T-helper 17 cell (primary cell): ENCODE data around the gene TTC34. TPM values are rescaled to one million over a fixed set of nuclear protein-coding genes. Genes with fewer than 3 reads are reported as not detected.

Experiments
- ATAC-seq: fragments of 150-1000 bp; cut with Tn5 transposase; 2 replicates; pipeline ENCODE4 v1.10.0; 2021; ENCODE audit warnings: mild to moderate bottlenecking, moderate library complexity
- DNase-seq, 3 donors: peaks; one replicate each; pipeline versions ENCODE4 v3.0.0 to v3.0.0-alpha.2; 2020 to 2021
- H3K9me3 ChIP-seq: one replicate; pipeline ENCODE4 v1.7.0; 2013; ENCODE audit warnings: low read length, mild to moderate bottlenecking; ENCODE audit not compliant: control insufficient read depth, poor library complexity, severe bottlenecking
- H3K27ac Mint-ChIP-seq: one replicate; pipeline ENCODE4 v1.8.0; 2022; ENCODE audit warnings: mild to moderate bottlenecking, moderate library complexity, mixed read lengths
- H3K27me3 Mint-ChIP-seq: one replicate; pipeline ENCODE4 v1.8.0; 2022; ENCODE audit warnings: mixed read lengths
- H3K36me3 Mint-ChIP-seq: one replicate; pipeline ENCODE4 v1.8.0; 2022; ENCODE audit warnings: low read depth, mixed read lengths
- H3K4me1 Mint-ChIP-seq: one replicate; pipeline ENCODE4 v1.8.0; 2022; ENCODE audit warnings: mild to moderate bottlenecking, mixed read lengths
- H3K4me3 Mint-ChIP-seq: one replicate; pipeline ENCODE4 v1.8.0; 2022; ENCODE audit warnings: mild to moderate bottlenecking, moderate library complexity, mixed read lengths
- total RNA-seq, 4 donors: library from RNA in 2 of 4; stranded (reverse) in 2 of 4; gene quantifications; one replicate each; pipeline ENCODE4 v1.2.3 and lab custom pipeline; 2022 to 2026

Gene TTC34
- total RNA-seq, 2 donors from 2014 or later, result 0.94 to 1.1 TPM

- Mint-ChIP-seq H3K4me3 (no peak overlapping the region), H3K27ac (no peak overlapping the region), H3K36me3 (no peaks in the 10 kb centered on the region), H3K4me1 (peaks cover 6% of the 10 kb centered on the region), H3K27me3 (peaks cover 9% of the 10 kb centered on the region)
- DNase-seq, result no peak
- H3K9me3 ChIP-seq, result no peaks in the 10 kb centered on the region
- ATAC-seq, result no peak
Observed at GRCh38 chr1:2834146-2834475, 32.6 kb upstream of the TTC34 start.

- DNase-seq, result no peak
- Mint-ChIP-seq H3K27ac (no peak overlapping the region), H3K36me3 (no peaks in the 10 kb centered on the region), H3K4me1 (peaks cover 6% of the 10 kb centered on the region), H3K27me3 (peaks cover 9% of the 10 kb centered on the region), H3K4me3 (no peak overlapping the region)
- ATAC-seq, result no peak
- H3K9me3 ChIP-seq, result no peaks in the 10 kb centered on the region
Observed at GRCh38 chr1:2833454-2834145, 32.1 kb upstream of the TTC34 start.

- H3K9me3 ChIP-seq, result no peaks in the 10 kb centered on the region
- ATAC-seq, result no peak
- no peaks in the 10 kb centered on the region for H3K36me3 Mint-ChIP-seq
- peaks cover 6% of the 10 kb centered on the region for H3K4me1 Mint-ChIP-seq
- no peak overlapping the region for H3K27ac Mint-ChIP-seq
- H3K27me3 Mint-ChIP-seq, result peaks cover 9% of the 10 kb centered on the region
- no peak for DNase-seq
- H3K4me3 Mint-ChIP-seq, result no peak overlapping the region
Observed at GRCh38 chr1:2832506-2833453, 31.3 kb upstream of the TTC34 start.

DNA sequence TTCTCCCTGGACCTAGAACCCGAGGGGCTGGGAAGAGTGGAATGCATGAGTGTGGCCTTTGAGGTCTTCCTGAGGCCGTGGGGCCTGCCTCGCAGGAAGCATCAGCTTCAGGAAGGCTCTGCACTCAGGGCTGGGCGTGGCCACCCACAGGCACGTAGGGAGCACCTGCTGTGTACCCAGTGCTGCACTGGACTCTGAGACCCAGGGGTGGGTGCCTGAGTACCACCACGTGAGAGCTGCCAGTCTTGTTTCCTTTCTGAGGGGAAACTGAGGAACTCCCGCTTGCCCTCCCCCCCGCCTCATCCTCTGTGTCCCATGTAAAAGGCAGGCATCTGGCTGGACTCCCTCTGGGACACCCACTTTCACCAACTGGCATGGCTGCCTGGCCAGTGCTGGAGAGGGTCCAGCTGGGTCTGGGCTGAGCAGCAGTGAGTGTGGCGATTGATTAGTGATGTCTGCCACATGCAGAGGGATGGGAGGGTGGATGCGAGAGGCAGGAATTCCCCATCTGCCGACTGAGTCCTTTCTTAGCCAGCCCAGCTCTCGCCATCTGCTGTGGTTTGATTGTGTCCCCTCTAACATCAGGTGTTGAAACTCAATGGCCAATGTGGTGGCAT, 30.2 kb upstream of the TTC34 start:
- ATAC-seq (no peak), DNase-seq (no peak)
- H3K9me3 ChIP-seq, result no peaks in the 10 kb centered on the region
- H3K27me3 Mint-ChIP-seq, result peaks cover 9% of the 10 kb centered on the region
- H3K4me1 Mint-ChIP-seq, result peaks cover 6% of the 10 kb centered on the region
- no peak overlapping the region for H3K4me3 Mint-ChIP-seq
- H3K36me3 Mint-ChIP-seq, result no peaks in the 10 kb centered on the region
- H3K27ac Mint-ChIP-seq, result no peak overlapping the region

DNA sequence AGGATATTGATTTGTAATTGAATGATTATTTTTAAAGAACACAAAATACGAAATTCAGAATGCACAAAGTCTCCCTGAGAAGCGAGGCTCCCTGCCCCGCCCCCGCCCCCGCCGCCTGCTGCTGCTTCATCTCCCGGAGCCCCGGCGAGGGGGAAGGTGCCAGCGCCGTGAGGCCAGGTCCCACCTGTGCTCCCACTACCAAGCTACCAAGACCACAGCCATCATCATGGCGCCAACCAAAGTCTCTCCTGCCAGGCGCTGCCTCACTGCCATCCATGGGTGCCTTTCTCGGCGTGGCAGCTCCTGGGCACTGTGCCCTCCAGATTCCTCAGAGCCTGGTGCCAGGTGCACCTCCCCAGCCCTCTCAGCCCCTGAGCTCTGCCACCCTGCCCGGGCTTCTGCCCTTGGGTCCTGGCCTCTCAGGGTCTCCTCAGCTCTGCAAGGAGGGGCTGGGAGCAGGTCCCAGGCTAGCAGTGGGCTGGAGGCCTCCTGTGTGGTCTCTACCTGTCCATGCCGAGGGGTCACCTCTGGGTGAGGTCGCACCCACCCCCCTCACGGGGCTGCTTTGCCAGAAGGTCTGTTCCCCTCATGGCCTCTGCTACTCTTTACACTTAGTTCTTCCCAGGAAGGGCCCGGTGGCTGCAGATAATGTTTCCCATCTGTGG, 29.4 kb upstream of the TTC34 start:
- Mint-ChIP-seq H3K36me3 (no peaks in the 10 kb centered on the region), H3K27me3 (peaks cover 9% of the 10 kb centered on the region), H3K4me3 (no peak overlapping the region), H3K27ac (no peak overlapping the region), H3K4me1 (peaks cover 6% of the 10 kb centered on the region)
- DNase-seq (no peak), ATAC-seq (no peak)
- H3K9me3 ChIP-seq, result no peaks in the 10 kb centered on the region

- Mint-ChIP-seq H3K36me3 (no peaks in the 10 kb centered on the region), H3K27ac (no peak overlapping the region), H3K4me1 (peaks cover 6% of the 10 kb centered on the region), H3K27me3 (peaks cover 11% of the 10 kb centered on the region), H3K4me3 (no peak overlapping the region)
- no peaks in the 10 kb centered on the region for H3K9me3 ChIP-seq
- ATAC-seq (no peak), DNase-seq (no peak)
Observed at GRCh38 chr1:2829846-2830615, 28.5 kb upstream of the TTC34 start.

- peaks cover 23% of the 10 kb centered on the region for H3K27me3 Mint-ChIP-seq
- ATAC-seq (no peak), DNase-seq (no peak)
- no peak overlapping the region for H3K4me3 Mint-ChIP-seq
- peaks cover 5% of the 10 kb centered on the region for H3K4me1 Mint-ChIP-seq
- H3K9me3 ChIP-seq, result no peaks in the 10 kb centered on the region
- no peak overlapping the region for H3K27ac Mint-ChIP-seq
- H3K36me3 Mint-ChIP-seq, result peaks cover 3% of the 10 kb centered on the region
Observed at GRCh38 chr1:2828586-2829250, 27.2 kb upstream of the TTC34 start.

DNA sequence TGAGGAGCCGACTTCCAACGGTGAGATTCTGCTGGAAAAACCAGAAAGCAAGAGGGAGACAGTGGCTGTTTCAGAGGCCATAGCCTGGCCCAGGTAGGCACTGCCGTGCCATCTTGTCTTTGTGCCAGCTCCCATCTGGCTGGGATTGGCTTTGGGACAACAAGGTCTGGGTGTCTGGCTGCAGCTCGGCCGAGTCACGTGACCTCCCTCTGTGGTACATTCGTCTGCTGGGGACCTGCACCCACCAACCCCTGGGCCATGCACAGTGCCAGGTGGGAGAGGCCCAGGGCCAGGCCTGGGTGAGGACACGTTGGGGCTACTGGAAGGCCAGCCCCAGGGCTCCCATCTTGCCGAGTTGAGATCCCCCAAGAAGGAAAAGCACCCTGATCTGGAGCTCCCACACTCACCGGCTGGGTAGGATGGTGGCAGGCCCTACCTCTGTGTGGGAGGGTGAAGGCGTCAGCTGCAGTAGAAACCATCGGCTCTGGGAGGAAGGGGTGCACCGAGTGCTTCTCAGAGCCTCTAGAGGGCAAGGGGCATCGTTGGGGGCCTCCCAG, 25.3 kb upstream of the TTC34 start:
- no peaks in the 10 kb centered on the region for H3K9me3 ChIP-seq
- Mint-ChIP-seq H3K27me3 (peaks cover 23% of the 10 kb centered on the region), H3K4me3 (no peak overlapping the region), H3K27ac (no peak overlapping the region), H3K4me1 (peaks cover 4% of the 10 kb centered on the region), H3K36me3 (peaks cover 3% of the 10 kb centered on the region)
- no peak for DNase-seq
- no peak for ATAC-seq

DNA sequence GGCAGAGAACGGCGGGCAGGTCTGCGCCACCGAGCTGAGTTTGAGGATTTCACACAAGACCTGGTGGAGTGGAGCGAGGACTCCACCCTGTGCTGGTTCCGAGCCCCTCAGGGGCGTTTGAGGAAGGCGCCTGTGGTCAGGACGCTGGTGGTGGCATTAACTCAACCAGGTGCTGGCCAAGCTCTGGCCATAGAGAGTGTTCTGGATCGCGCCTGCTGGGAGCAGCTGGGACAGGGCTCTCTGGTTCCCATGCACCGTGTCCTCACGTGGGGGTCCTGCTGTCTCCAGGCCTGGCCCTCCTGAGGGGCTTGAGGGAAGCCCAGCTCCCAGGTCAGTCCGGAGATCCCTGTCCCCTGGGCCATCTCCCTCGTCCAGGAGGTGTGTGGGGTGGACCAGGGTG, 24.8 kb upstream of the TTC34 start:
- Mint-ChIP-seq H3K4me1 (peaks cover 4% of the 10 kb centered on the region), H3K4me3 (no peak overlapping the region), H3K27ac (no peak overlapping the region), H3K27me3 (peaks cover 21% of the 10 kb centered on the region), H3K36me3 (peaks cover 3% of the 10 kb centered on the region)
- ATAC-seq (no peak), DNase-seq (no peak)
- H3K9me3 ChIP-seq, result no peaks in the 10 kb centered on the region

DNA sequence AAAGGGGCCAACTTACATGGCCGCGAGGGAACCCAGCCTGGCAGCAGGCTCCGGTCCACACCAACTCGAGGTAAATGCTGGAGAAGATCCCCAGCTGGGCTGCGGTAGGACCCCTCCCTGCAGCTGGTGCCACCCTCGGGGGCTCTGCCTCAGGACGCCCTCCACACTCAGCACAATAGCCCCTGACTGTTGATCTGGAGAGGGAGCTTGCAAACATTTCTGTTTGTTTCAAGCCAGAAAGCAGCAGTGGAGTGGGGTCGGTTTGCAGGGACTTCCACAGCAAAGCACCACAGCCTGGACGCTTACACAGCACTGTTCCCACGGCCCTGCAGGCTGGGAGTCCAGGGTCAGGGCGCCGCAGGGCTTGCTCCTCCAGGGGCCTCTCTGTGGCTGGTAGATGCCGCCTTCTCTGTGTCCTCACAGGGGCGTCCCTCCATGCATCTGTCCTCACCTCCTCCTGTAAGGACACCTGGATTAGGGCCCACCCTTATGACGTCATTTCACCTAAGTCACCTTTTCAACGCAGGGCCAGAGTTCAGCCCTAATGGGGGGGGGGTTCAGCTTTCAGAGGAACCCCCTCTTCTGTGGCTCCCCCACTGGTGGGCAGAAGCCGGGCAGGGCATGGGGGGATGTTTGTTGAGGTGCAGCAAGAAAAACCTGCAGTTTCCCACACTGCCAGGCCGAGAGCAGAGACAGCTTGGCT, 24.1 kb upstream of the TTC34 start:
- no peaks in the 10 kb centered on the region for H3K9me3 ChIP-seq
- Mint-ChIP-seq H3K27me3 (peaks cover 19% of the 10 kb centered on the region), H3K27ac (no peak overlapping the region), H3K4me1 (peaks cover 4% of the 10 kb centered on the region), H3K4me3 (no peak overlapping the region), H3K36me3 (peaks cover 3% of the 10 kb centered on the region)
- ATAC-seq, result no peak
- no peak for DNase-seq

DNA sequence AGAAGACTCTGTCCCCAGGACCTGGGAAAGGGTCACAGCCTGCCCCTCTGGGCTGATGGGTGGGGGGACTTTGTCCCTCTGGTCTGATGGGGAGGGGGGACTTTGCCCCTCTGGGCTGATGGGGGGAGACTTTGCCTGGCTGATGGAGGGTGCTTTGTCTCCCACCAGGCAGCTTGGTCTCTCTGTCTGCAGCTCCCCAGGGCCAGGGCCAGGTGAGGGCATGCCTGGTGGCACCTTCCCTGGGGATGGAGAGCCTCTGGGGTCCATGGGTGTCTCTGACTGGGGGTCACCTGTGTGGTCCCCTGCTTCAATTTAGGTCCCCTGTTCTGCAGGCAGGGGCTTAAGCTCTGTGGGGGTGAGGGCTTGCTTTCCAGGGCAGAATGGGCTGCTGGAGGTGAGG, 23.5 kb upstream of the TTC34 start:
- Mint-ChIP-seq H3K36me3 (peaks cover 3% of the 10 kb centered on the region), H3K4me1 (peaks cover 4% of the 10 kb centered on the region), H3K27ac (no peak overlapping the region)

More for the DNA sequence above, 23.5 kb upstream of the TTC34 start:
- no peak for DNase-seq
- no peaks in the 10 kb centered on the region for H3K9me3 ChIP-seq
- ATAC-seq, result no peak
- peaks cover 19% of the 10 kb centered on the region for H3K27me3 Mint-ChIP-seq
- no peak overlapping the region for H3K4me3 Mint-ChIP-seq
